GM12865 (cell line): ENCODE data around the gene PLEKHM3.

Experiments used
- DNase-seq: peaks from one replicate; pipeline ENCODE4 v3.0.0; 2010; ENCODE audit warnings: low read depth
- H3K4me3 ChIP-seq: 2 replicates; pipeline ENCODE4 v1.5.1; 2011; ENCODE audit warnings: mild to moderate bottlenecking, low read depth, low read length, control low read depth
- CTCF ChIP-seq: IDR thresholded peaks from 2 replicates; pipeline ENCODE4 v1.5.1; 2011; ENCODE audit warnings: low read length, control low read depth, low read depth, inconsistent platforms; ENCODE audit not compliant: insufficient read depth; ENCODE audit errors: missing control alignments

Gene PLEKHM3

GRCh38 chr2:207845202-207845864, 180.0 kb downstream of the PLEKHM3 start:
- no peak for DNase-seq
- no peak overlapping the region for H3K4me3 ChIP-seq
- no peak for TF ChIP-seq CTCF

- no peak for TF ChIP-seq CTCF
- DNase-seq: no peak
- no peak overlapping the region for H3K4me3 ChIP-seq
Measured at GRCh38 chr2:207844648-207845047, 180.7 kb downstream of the PLEKHM3 start.

- TF ChIP-seq CTCF: no peak
- H3K4me3 ChIP-seq: no peak overlapping the region
- DNase-seq: no peak
Measured at GRCh38 chr2:207840101-207840500, 185.2 kb downstream of the PLEKHM3 start.

- DNase-seq: no peak
Measured at GRCh38 chr2:207839575-207839974, 185.8 kb downstream of the PLEKHM3 start.

GRCh38 chr2:207839028-207839427, 186.3 kb downstream of the PLEKHM3 start:
- no peak for TF ChIP-seq CTCF
- no peak overlapping the region for H3K4me3 ChIP-seq
- DNase-seq: no peak

More at GRCh38 chr2:207839575-207839974, 185.8 kb downstream of the PLEKHM3 start:
- TF ChIP-seq CTCF: no peak
- no peak overlapping the region for H3K4me3 ChIP-seq

GRCh38 chr2:207836521-207837133, 188.7 kb downstream of the PLEKHM3 start:
- no peak for TF ChIP-seq CTCF
- no peak for DNase-seq
- no peak overlapping the region for H3K4me3 ChIP-seq

GRCh38 chr2:207835805-207836204, 189.5 kb downstream of the PLEKHM3 start:
- no peak for DNase-seq
- H3K4me3 ChIP-seq: no peak overlapping the region
- TF ChIP-seq CTCF: no peak
